ENCODE measurements around the gene CTSK.

Gene CTSK

GRCh38 chr1:150762552-150762951 is 45.5 kb downstream of the CTSK start:
- ATAC-seq (ENCODE audit: insufficient read depth, low read depth): no peak
- no peak overlapping the region for H3K4me2 ChIP-seq (ENCODE audit: insufficient read depth, low read length)
- no peak for DNase-seq
- H2AFZ ChIP-seq (ENCODE audit: low read depth, low read length): no peak overlapping the region
- peaks cover 11% of the 10 kb centered on the region for H3K4me1 ChIP-seq (ENCODE audit: insufficient read depth, low read length)
- no peaks in the 10 kb centered on the region for H3K79me2 ChIP-seq (ENCODE audit: insufficient read depth, low read length)
- no peak overlapping the region for H3K4me3 ChIP-seq (ENCODE audit: low read depth in 1 of 2, low read length in 2 of 2)
- H3K27ac ChIP-seq (ENCODE audit: low read length): no peak overlapping the region
- no peaks in the 10 kb centered on the region for H3K9me3 ChIP-seq (ENCODE audit: insufficient read depth, low read length, severe bottlenecking)
- no peak for TF ChIP-seq EZH2 (IDR thresholded peaks at IDR 0.05; ENCODE audit: borderline replicate concordance, low read depth, low read length, severe bottlenecking)
- TF ChIP-seq, protein P1, sequence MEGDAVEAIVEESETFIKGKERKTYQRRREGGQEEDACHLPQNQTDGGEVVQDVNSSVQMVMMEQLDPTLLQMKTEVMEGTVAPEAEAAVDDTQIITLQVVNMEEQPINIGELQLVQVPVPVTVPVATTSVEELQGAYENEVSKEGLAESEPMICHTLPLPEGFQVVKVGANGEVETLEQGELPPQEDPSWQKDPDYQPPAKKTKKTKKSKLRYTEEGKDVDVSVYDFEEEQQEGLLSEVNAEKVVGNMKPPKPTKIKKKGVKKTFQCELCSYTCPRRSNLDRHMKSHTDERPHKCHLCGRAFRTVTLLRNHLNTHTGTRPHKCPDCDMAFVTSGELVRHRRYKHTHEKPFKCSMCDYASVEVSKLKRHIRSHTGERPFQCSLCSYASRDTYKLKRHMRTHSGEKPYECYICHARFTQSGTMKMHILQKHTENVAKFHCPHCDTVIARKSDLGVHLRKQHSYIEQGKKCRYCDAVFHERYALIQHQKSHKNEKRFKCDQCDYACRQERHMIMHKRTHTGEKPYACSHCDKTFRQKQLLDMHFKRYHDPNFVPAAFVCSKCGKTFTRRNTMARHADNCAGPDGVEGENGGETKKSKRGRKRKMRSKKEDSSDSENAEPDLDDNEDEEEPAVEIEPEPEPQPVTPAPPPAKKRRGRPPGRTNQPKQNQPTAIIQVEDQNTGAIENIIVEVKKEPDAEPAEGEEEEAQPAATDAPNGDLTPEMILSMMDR (IDR thresholded peaks at IDR 0.05; ENCODE audit: borderline replicate concordance, extremely low read depth, low read length, poor library complexity, severe bottlenecking): no peak
- H3K9ac ChIP-seq (ENCODE audit: low read depth, low read length): no peak overlapping the region
- H3K27me3 ChIP-seq (ENCODE audit: insufficient read depth, low read length, poor library complexity): no peaks in the 10 kb centered on the region
- H4K20me1 ChIP-seq (ENCODE audit: insufficient read depth, low read length): no peaks in the 10 kb centered on the region
- H3K36me3 ChIP-seq (ENCODE audit: insufficient read depth, low read length): no peaks in the 10 kb centered on the region

DNA sequence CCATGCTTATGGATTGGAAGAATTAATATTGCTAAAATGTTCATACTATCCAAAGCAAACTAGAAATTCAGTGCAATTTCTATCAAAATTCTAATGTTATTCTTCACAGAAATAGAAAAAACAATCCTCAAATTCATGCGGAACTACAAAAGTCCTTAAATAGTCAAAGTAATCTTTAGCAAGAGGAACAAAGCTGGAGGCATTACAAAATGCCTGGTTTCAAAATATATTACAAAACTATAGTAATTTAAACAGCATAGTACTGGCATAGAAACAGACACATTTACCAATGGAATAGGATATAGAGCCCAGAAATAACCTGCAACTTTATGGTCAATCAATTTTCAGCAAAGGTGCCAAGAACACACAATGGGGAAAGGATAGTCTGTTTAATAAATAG is 46.3 kb downstream of the CTSK start:
- TF ChIP-seq, protein P1 (IDR thresholded peaks at IDR 0.05; ENCODE audit: borderline replicate concordance, extremely low read depth, low read length, poor library complexity, severe bottlenecking): no peak
- TF ChIP-seq EZH2 (IDR thresholded peaks at IDR 0.05; ENCODE audit: borderline replicate concordance, low read depth, low read length, severe bottlenecking): no peak
- H3K9ac ChIP-seq (ENCODE audit: low read depth, low read length): no peak overlapping the region
- H3K9me3 ChIP-seq (ENCODE audit: insufficient read depth, low read length, severe bottlenecking): no peaks in the 10 kb centered on the region
- DNase-seq (no peak), ATAC-seq (ENCODE audit: insufficient read depth, low read depth) (no peak)
- H3K79me2 ChIP-seq (ENCODE audit: insufficient read depth, low read length): no peaks in the 10 kb centered on the region
- peaks cover 11% of the 10 kb centered on the region for H3K4me1 ChIP-seq (ENCODE audit: insufficient read depth, low read length)
- H2AFZ ChIP-seq (ENCODE audit: low read depth, low read length): no peak overlapping the region
- H3K36me3 ChIP-seq (ENCODE audit: insufficient read depth, low read length): no peaks in the 10 kb centered on the region
- H4K20me1 ChIP-seq (ENCODE audit: insufficient read depth, low read length): no peaks in the 10 kb centered on the region
- H3K4me2 ChIP-seq (ENCODE audit: insufficient read depth, low read length): no peak overlapping the region
- no peaks in the 10 kb centered on the region for H3K27me3 ChIP-seq (ENCODE audit: insufficient read depth, low read length, poor library complexity)
- H3K4me3 ChIP-seq (ENCODE audit: low read depth in 1 of 2, low read length in 2 of 2): no peak overlapping the region
- H3K27ac ChIP-seq (ENCODE audit: low read length): no peak overlapping the region

GRCh38 chr1:150760013-150760412 is 48.0 kb downstream of the CTSK start:
- Histone ChIP-seq H3K4me1 (ENCODE audit: insufficient read depth, low read length) (no peaks in the 10 kb centered on the region), H3K79me2 (ENCODE audit: insufficient read depth, low read length) (no peaks in the 10 kb centered on the region), H3K4me3 (ENCODE audit: low read depth in 1 of 2, low read length in 2 of 2) (no peak overlapping the region), H4K20me1 (ENCODE audit: insufficient read depth, low read length) (no peaks in the 10 kb centered on the region), H3K9me3 (ENCODE audit: insufficient read depth, low read length, severe bottlenecking) (no peaks in the 10 kb centered on the region), H2AFZ (ENCODE audit: low read depth, low read length) (no peak overlapping the region), H3K36me3 (ENCODE audit: insufficient read depth, low read length) (no peaks in the 10 kb centered on the region), H3K27ac (ENCODE audit: low read length) (no peak overlapping the region), H3K9ac (ENCODE audit: low read depth, low read length) (no peak overlapping the region), H3K27me3 (ENCODE audit: insufficient read depth, low read length, poor library complexity) (no peaks in the 10 kb centered on the region), H3K4me2 (ENCODE audit: insufficient read depth, low read length) (no peak overlapping the region)
- TF ChIP-seq EZH2 (IDR thresholded peaks at IDR 0.05; ENCODE audit: borderline replicate concordance, low read depth, low read length, severe bottlenecking): no peak
- TF ChIP-seq, protein P1 (IDR thresholded peaks at IDR 0.05; ENCODE audit: borderline replicate concordance, extremely low read depth, low read length, poor library complexity, severe bottlenecking): no peak
- no peak for ATAC-seq (ENCODE audit: insufficient read depth, low read depth)
- DNase-seq: no peak

- Histone ChIP-seq H4K20me1 (ENCODE audit: insufficient read depth, low read length) (no peaks in the 10 kb centered on the region), H2AFZ (ENCODE audit: low read depth, low read length) (no peak overlapping the region), H3K36me3 (ENCODE audit: insufficient read depth, low read length) (no peaks in the 10 kb centered on the region), H3K79me2 (ENCODE audit: insufficient read depth, low read length) (no peaks in the 10 kb centered on the region), H3K9me3 (ENCODE audit: insufficient read depth, low read length, severe bottlenecking) (no peaks in the 10 kb centered on the region), H3K4me2 (ENCODE audit: insufficient read depth, low read length) (no peak overlapping the region), H3K4me1 (ENCODE audit: insufficient read depth, low read length) (no peaks in the 10 kb centered on the region), H3K27ac (ENCODE audit: low read length) (no peak overlapping the region), H3K9ac (ENCODE audit: low read depth, low read length) (no peak overlapping the region), H3K4me3 (ENCODE audit: low read depth in 1 of 2, low read length in 2 of 2) (no peak overlapping the region), H3K27me3 (ENCODE audit: insufficient read depth, low read length, poor library complexity) (no peaks in the 10 kb centered on the region)
- no peak for DNase-seq
- no peak for ATAC-seq (ENCODE audit: insufficient read depth, low read depth)
- TF ChIP-seq, protein P1 (IDR thresholded peaks at IDR 0.05; ENCODE audit: borderline replicate concordance, extremely low read depth, low read length, poor library complexity, severe bottlenecking): no peak
- no peak for TF ChIP-seq EZH2 (IDR thresholded peaks at IDR 0.05; ENCODE audit: borderline replicate concordance, low read depth, low read length, severe bottlenecking)
These were observed 54.6 kb downstream of the CTSK start for GRCh38 chr1:150753416-150753815.
